ENCODE measurements around the gene FBXW11.
"Not testable (repeated sequence)": the region's sequence is repeated elsewhere in the genome, so short reads cannot be mapped to it uniquely, and the experiment has no call there.

FBXW11 gene

DNA sequence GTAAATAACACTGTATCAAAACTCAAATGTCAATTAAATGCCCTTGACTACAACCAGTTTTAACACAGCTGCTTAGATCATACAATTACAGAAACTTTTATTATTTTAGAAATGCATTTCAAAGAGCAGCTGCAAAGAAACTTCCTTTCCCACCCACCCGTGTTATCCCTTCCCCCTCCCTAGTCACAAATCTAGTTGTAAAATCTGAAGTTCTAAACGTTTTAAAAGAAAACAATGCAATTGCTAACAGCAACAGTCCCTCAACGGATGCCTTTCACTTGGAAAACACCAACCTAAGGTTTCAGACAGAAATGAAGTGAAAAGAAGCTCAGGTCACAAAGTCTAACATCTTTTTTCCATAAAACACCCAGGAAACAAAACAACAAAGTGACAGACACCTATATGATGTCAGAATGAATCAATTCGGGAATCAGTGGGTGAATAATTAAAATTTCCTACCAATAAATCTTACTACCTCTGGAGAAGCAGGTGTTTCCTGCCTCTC lies 100.3 kb downstream of the FBXW11 start:
- Mint-ChIP-seq H3K27ac (peak overlapping the region in 1 of 2 donors; percentile 23), H3K4me1 (ENCODE audit: low read depth in 2 of 2) (peaks cover 17 to 38% of the 10 kb centered on the region in 2 donors), H3K9me3 (no peaks in the 10 kb centered on the region), H3K36me3 (ENCODE audit: insufficient read depth) (peaks cover 4% of the 10 kb centered on the region), H3K27me3 (no peaks in the 10 kb centered on the region), H3K4me3 (no peak overlapping the region)
- DNase-seq = no peak
- no peak for ATAC-seq (replicated peaks)

DNA sequence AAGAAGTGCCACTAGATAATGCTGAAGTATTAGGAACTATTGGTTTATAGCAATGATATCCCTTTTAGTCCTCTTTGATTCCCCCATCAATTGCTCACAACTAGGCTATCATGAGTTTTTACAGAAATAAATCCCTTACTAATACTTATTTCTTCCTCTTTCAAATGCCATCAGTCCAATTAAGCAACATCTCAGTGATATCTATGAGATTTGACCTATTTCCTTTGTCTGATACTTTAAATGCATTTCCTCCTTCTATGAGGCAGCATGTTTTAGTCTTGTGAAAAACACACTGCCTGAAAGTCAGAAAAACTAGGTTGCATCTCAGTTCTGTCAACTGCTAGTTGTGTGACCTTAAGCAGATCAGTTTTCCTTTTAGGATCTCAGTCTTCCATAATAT lies 101.6 kb downstream of the FBXW11 start:
- Mint-ChIP-seq H3K4me1 (ENCODE audit: low read depth in 2 of 2) (peaks cover 22 to 48% of the 10 kb centered on the region in 2 donors), H3K27ac (no peak overlapping the region), H3K9me3 (no peaks in the 10 kb centered on the region), H3K36me3 (ENCODE audit: insufficient read depth) (peaks cover 3% of the 10 kb centered on the region), H3K4me3 (no peak overlapping the region), H3K27me3 (no peaks in the 10 kb centered on the region)
- no peak for DNase-seq
- no peak for ATAC-seq (replicated peaks)

DNA sequence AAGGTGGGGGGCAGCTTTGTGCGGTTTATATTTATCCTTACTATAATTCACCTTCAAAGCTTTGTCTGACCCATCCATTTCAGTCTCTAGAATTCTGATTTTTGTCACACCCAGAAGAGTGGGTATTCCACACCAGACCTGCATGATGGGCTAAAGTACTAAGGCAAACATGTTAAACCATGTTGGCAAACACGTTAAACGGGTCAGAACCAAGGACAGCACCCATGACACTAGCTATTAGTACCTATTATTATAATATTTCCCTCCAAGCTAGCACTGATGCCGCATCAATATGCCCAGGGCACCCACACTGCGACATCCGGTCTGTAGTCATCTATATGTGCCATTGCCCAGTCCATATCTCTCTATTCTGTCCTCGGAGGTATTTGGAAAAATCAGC lies 104.7 kb downstream of the FBXW11 start:
- H3K27ac Mint-ChIP-seq = no peak overlapping the region
- peaks cover 8% of the 10 kb centered on the region for H3K36me3 Mint-ChIP-seq (ENCODE audit: insufficient read depth)
- no peak overlapping the region for H3K4me3 Mint-ChIP-seq
- no peak for DNase-seq
- ATAC-seq (replicated peaks) = no peak
- no peaks in the 10 kb centered on the region for H3K9me3 Mint-ChIP-seq
- H3K4me1 Mint-ChIP-seq (ENCODE audit: low read depth in 2 of 2) = peaks cover 27 to 40% of the 10 kb centered on the region in 2 donors
- no peaks in the 10 kb centered on the region for H3K27me3 Mint-ChIP-seq

DNA sequence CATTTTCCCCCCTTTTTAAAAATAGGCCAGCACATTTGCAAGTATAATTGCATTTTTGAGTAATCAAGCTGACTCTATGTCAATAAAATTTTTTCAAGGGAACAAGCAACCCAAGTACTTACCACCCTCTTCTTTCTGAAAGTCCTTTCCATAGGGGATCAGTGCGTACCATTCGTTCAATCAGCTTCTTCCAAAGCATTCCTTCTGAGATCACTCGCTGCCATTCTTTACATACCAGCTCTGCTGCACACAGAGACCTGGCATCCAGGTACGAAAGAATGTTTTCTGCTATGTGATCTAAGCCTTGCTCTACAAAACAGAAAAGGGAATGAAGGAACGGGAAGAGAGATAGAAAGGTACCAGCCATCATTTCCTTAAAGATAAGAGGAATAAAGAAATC lies 106.6 kb downstream of the FBXW11 start:
- peaks cover 13% of the 10 kb centered on the region for H3K36me3 Mint-ChIP-seq (ENCODE audit: insufficient read depth)
- H3K27ac Mint-ChIP-seq = peak overlapping the region in 1 of 2 donors; percentile 60
- DNase-seq = no peak
- H3K27me3 Mint-ChIP-seq = no peaks in the 10 kb centered on the region
- no peaks in the 10 kb centered on the region for H3K9me3 Mint-ChIP-seq
- H3K4me1 Mint-ChIP-seq (ENCODE audit: low read depth in 2 of 2) = peaks cover 25 to 33% of the 10 kb centered on the region in 2 donors
- no peak overlapping the region for H3K4me3 Mint-ChIP-seq
- no peak for ATAC-seq (replicated peaks)

DNA sequence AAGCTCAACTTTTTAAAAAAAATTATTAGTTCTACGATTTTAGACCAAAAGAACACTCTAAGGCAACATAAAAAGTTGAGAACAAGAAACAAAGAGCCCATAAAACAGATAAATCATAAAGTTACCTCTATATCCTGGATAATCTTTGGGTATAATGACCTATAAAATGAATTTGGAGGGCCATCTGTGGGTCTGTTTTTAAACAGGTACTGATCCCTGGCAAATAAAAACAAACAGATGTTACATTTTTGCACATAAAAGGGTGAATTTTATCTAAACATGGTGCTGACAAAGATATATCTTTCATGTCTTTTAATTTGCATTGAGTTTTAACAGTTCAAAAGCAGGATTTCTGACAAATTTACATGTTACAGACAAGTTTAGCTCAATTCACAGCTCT lies 107.6 kb downstream of the FBXW11 start:
- Mint-ChIP-seq H3K27me3 (no peaks in the 10 kb centered on the region), H3K27ac (no peak overlapping the region), H3K9me3 (no peaks in the 10 kb centered on the region), H3K4me1 (ENCODE audit: low read depth in 2 of 2) (peaks cover 25 to 33% of the 10 kb centered on the region in 2 donors), H3K4me3 (no peak overlapping the region), H3K36me3 (ENCODE audit: insufficient read depth) (peaks cover 18% of the 10 kb centered on the region)
- DNase-seq = no peak
- ATAC-seq (replicated peaks) = no peak

DNA sequence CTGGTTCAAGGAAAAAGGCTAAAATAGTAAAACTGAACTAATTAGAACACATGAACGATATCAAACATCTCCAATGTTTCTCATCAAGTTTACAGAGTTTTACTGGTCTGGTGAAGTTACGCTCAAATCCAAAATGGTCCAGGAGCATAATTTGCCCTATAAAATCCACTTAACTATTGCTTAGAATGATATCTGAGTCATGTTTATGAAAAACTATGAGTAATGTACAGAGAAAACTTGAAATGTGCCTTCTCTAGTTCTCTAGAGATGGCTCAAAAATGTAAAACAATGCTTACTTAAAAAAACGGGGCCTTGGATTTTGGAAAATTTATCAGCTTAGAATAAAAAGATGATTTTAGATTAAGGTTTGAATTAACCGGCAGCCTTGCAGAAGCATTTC lies 108.1 kb downstream of the FBXW11 start:
- Mint-ChIP-seq H3K27ac (no peak overlapping the region), H3K27me3 (no peaks in the 10 kb centered on the region), H3K9me3 (no peaks in the 10 kb centered on the region), H3K4me3 (no peak overlapping the region), H3K36me3 (ENCODE audit: insufficient read depth) (peaks cover 18% of the 10 kb centered on the region), H3K4me1 (ENCODE audit: low read depth in 2 of 2) (peaks cover 23 to 34% of the 10 kb centered on the region in 2 donors)
- ATAC-seq (replicated peaks) (no peak), DNase-seq (no peak)

DNA sequence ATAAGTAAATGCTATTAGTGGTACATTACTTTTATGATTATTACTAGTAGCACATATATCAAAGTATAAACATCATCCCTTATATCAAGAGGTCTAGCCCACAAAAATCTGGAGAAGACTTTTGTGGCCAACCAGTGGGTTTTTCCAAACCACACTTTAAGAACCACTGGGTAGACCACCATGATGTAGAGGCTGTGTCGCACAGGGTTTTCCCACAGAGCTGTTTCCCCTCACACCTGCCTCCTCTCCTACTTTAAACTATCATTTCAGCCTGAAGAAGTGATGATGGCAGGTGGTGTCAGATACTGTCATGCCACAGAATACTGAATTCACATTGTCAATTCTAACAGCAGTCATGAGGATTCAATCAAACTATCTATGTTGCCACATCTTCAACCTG lies 109.2 kb downstream of the FBXW11 start:
- no peaks in the 10 kb centered on the region for H3K9me3 Mint-ChIP-seq
- ATAC-seq (replicated peaks) (peak; percentile 63), DNase-seq (no peak)
- no peak overlapping the region for H3K4me3 Mint-ChIP-seq
- H3K36me3 Mint-ChIP-seq (ENCODE audit: insufficient read depth) = peaks cover 18% of the 10 kb centered on the region
- peaks cover 14 to 32% of the 10 kb centered on the region in 2 donors for H3K4me1 Mint-ChIP-seq (ENCODE audit: low read depth in 2 of 2)
- H3K27ac Mint-ChIP-seq = no peak overlapping the region
- no peaks in the 10 kb centered on the region for H3K27me3 Mint-ChIP-seq

DNA sequence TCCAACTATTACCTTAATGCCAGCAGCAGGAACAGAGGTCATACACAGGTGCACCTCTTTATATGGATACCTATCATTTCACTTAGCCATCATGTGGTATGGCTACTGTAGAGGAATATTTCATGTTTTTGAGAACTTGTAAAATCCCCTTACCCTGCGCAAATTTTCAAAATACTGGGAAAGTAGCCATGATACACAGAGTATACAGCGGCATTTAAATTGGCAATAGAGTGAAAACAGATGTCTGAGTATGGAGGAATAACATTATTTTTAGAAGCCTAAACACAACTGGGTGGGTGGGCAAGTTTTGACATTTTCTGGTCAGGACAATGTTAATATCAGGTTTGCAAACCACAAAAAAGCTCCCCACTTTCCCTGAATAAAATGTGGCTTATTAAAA lies 111.4 kb downstream of the FBXW11 start:
- ATAC-seq (replicated peaks) = no peak
- DNase-seq = no peak
- Mint-ChIP-seq H3K4me1 (ENCODE audit: low read depth in 2 of 2) (peaks cover 10 to 18% of the 10 kb centered on the region in 2 donors), H3K27me3 (no peaks in the 10 kb centered on the region), H3K9me3 (no peaks in the 10 kb centered on the region), H3K4me3 (no peak overlapping the region), H3K36me3 (ENCODE audit: insufficient read depth) (peaks cover 24% of the 10 kb centered on the region), H3K27ac (peak overlapping the region in 1 of 2 donors; percentile 17)

DNA sequence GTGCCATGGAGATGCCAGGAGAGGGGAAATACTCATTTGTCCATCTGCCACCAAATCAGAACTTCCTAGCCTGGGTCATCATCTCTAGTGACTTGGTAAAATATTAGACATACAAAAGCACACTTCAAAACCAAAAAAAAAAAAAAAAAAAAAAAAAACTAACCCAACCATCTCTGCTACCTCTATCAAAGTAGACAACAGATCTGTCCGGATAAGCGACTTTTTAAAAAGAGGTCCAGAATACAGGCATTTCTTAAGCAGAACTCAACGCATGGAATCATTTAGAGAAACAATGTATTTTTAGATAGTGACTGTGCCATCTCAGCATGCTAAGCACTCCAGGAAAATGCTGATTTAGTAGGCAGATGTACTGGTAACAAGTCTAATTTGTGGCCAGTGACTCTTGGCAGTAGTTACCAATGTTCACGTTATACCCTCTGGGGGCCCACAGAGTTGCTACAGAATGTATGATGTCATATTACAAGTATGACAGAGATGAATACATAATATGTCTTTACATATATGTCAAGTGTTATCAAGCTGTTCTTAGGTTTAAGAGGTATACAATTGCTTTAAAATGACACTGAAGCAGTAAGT lies 113.0 kb downstream of the FBXW11 start:
- no peak for DNase-seq
- Mint-ChIP-seq H3K4me1 (ENCODE audit: low read depth in 2 of 2) (peaks cover 6 to 14% of the 10 kb centered on the region in 2 donors), H3K27ac (peak overlapping the region in 1 of 2 donors; percentile 76), H3K9me3 (no peaks in the 10 kb centered on the region), H3K36me3 (ENCODE audit: insufficient read depth) (peaks cover 40% of the 10 kb centered on the region), H3K27me3 (no peaks in the 10 kb centered on the region), H3K4me3 (no peak overlapping the region)
- no peak for ATAC-seq (replicated peaks)

DNA sequence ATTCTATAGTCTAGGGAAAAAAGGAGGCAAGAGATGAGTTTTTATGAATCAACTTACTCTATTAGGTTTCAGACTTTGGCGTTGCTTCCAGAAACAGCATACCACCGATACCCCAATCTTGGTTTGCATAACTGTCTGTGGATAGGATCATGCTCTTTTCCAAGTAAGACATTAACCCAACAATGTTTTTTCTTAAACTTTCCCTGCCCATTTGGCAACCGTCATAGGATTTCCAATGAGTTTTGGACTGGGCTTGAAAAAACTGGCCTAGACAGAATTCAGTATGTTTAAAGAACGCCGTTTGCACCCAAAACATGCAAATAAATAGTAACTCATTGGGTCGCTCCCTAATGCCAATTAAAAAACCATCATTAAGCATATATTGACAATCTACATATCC lies 114.8 kb downstream of the FBXW11 start:
- Mint-ChIP-seq H3K36me3 (ENCODE audit: insufficient read depth) (peaks cover 39% of the 10 kb centered on the region), H3K4me3 (no peak overlapping the region), H3K4me1 (ENCODE audit: low read depth in 2 of 2) (peaks cover 0 to 14% of the 10 kb centered on the region in 2 donors), H3K27ac (peak overlapping the region in 1 of 2 donors; percentile 70), H3K27me3 (no peaks in the 10 kb centered on the region), H3K9me3 (no peaks in the 10 kb centered on the region)
- ATAC-seq (replicated peaks) (no peak), DNase-seq (no peak)

DNA sequence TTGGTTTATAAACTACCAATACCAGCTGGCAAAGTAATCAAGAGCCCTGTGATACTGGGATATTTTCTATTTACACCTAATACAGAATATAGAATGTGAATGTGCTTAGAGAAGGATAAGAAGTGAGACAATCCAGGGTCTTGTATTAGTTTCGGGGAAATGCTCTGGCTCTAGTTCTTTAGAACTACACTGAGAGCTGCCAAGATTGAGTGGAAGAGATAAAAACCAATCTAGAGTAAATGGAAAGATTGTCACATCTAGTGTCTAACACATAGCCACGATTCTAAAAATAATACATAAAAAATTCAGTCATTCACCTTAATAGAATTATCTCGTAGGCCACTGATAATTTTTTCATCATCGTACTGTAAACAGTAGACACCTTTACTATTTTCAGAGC lies 115.3 kb downstream of the FBXW11 start:
- Mint-ChIP-seq H3K36me3 (ENCODE audit: insufficient read depth) (peaks cover 39% of the 10 kb centered on the region), H3K27ac (no peak overlapping the region), H3K4me1 (ENCODE audit: low read depth in 2 of 2) (peaks cover 0 to 14% of the 10 kb centered on the region in 2 donors), H3K4me3 (no peak overlapping the region), H3K9me3 (no peaks in the 10 kb centered on the region), H3K27me3 (no peaks in the 10 kb centered on the region)
- no peak for DNase-seq
- ATAC-seq (replicated peaks) = no peak

DNA sequence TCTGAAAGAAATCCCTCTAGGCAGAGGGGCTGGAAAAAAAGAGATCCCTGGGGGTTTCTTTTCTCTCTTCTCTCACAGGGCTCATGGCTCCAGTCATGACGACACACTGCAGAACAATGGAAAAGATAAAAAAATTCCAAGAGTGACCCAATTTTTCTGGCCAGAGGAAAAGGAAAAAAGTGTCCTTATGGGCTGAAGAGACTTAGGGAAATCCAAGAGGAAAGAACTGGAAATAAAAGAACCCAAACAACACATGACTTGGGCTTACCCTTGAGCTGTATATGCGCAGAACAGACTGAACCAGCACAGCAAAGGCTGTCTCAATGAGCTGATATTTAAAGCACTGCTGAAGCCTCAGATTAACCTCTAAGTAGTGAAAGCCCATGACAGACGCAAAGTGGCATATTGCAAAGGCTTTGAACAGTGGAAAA lies 118.4 kb downstream of the FBXW11 start:
- peaks cover 42% of the 10 kb centered on the region for H3K36me3 Mint-ChIP-seq (ENCODE audit: insufficient read depth)
- no peak overlapping the region for H3K27ac Mint-ChIP-seq
- H3K4me3 Mint-ChIP-seq = no peak overlapping the region
- H3K27me3 Mint-ChIP-seq = no peaks in the 10 kb centered on the region
- DNase-seq (no peak), ATAC-seq (replicated peaks) (no peak)
- peaks cover 2 to 4% of the 10 kb centered on the region in 2 donors for H3K4me1 Mint-ChIP-seq (ENCODE audit: low read depth in 2 of 2)
- no peaks in the 10 kb centered on the region for H3K9me3 Mint-ChIP-seq

DNA sequence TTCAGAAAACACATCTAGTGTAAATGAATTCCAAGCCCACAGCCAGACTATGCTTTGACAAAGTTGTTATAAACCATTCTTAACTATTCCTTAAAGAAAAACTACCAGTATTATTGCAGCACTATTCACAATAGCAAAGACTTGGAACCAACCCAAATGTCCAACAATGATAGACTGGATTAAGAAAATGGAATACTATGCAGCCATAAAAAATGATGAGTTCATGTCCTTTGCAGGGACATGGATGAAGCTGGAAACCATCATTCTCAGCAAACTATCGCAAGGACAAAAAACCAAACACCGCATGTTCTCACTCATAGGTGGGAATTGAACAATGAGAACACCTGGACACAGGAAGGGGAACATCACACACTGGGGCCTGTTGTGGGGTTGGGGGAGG lies 120.4 kb downstream of the FBXW11 start:
- H3K4me1 Mint-ChIP-seq (ENCODE audit: low read depth in 2 of 2); H3K9me3 Mint-ChIP-seq; H3K27ac Mint-ChIP-seq; H3K27me3 Mint-ChIP-seq; H3K4me3 Mint-ChIP-seq; ATAC-seq (replicated peaks); DNase-seq: not testable (repeated sequence)
- H3K36me3 Mint-ChIP-seq (ENCODE audit: insufficient read depth) = peaks cover 44% of the 10 kb centered on the region

DNA sequence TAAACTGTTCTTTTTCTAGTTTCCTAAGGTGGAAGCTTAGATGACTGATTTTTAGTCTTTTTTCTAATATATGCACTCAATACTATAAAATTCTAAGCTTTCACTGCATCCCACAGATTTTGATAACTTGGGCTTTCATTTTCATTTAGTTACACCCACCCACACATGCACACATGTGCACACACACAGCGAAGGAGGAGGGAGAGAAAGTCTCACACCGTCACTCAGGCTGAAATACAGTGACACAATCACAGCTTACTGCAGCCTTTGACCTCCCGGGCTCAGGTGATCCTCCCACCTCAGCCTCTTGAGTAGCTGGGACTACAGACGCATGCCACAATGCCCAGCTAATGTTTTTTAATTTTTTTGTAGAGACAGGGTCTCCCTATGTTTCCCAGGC lies 124.3 kb downstream of the FBXW11 start:
- Mint-ChIP-seq H3K27ac (peak overlapping the region in 1 of 2 donors; percentile 20), H3K4me1 (ENCODE audit: low read depth in 2 of 2) (peaks cover 2 to 4% of the 10 kb centered on the region in 2 donors), H3K4me3 (no peak overlapping the region), H3K27me3 (no peaks in the 10 kb centered on the region), H3K9me3 (no peaks in the 10 kb centered on the region), H3K36me3 (ENCODE audit: insufficient read depth) (peaks cover 19% of the 10 kb centered on the region)
- DNase-seq (no peak), ATAC-seq (replicated peaks) (no peak)

Measured in effector memory CD8-positive, alpha-beta T cell (primary cell).